HG03521 (cell line): ENCODE measurements around the gene CFAP251.
"Not testable (repeated sequence)": the region's sequence is repeated elsewhere in the genome, so short reads cannot be mapped to it uniquely, and the experiment has no call there.

ENCODE experiments used
- ATAC-seq: cut with Tn5 transposase; IDR thresholded peaks from one replicate; pipeline ENCODE4 v1.9.1; 2021; ENCODE audit warnings: mild to moderate bottlenecking, moderate library complexity; ENCODE audit not compliant: unreplicated experiment

Gene CFAP251, protein sequence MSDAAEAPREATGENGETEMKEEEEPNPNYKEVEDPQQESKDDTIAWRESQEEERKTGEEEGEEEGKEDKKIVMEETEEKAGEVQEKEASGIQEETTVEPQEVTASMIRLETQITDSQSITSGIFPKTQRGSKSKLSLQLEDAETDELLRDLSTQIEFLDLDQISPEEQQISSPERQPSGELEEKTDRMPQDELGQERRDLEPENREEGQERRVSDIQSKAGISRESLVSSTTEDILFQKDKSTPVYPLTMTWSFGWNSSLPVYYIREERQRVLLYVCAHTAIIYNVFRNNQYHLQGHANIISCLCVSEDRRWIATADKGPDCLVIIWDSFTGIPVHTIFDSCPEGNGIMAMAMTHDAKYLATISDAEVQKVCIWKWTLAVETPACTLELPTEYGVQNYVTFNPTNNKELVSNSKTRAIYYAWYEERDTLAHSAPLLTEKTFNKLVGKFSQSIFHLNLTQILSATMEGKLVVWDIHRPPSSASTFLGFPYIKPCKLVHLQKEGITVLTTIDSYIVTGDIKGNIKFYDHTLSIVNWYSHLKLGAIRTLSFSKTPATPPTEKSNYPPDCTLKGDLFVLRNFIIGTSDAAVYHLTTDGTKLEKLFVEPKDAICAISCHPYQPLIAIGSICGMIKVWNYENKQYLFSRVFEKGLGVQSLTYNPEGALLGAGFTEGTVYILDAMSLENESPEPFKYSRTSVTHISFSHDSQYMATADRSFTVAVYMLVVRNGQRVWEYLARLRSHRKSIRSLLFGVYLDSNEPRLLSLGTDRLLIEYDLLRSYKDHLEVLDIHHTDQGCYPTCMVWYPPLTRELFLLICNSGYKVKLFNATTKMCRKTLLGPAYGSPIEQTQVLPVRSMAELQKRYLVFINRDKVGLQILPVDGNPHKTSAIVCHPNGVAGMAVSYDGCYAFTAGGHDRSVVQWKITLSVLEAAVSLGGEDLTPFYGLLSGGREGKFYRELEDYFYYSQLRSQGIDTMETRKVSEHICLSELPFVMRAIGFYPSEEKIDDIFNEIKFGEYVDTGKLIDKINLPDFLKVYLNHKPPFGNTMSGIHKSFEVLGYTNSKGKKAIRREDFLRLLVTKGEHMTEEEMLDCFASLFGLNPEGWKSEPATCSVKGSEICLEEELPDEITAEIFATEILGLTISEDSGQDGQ

DNA sequence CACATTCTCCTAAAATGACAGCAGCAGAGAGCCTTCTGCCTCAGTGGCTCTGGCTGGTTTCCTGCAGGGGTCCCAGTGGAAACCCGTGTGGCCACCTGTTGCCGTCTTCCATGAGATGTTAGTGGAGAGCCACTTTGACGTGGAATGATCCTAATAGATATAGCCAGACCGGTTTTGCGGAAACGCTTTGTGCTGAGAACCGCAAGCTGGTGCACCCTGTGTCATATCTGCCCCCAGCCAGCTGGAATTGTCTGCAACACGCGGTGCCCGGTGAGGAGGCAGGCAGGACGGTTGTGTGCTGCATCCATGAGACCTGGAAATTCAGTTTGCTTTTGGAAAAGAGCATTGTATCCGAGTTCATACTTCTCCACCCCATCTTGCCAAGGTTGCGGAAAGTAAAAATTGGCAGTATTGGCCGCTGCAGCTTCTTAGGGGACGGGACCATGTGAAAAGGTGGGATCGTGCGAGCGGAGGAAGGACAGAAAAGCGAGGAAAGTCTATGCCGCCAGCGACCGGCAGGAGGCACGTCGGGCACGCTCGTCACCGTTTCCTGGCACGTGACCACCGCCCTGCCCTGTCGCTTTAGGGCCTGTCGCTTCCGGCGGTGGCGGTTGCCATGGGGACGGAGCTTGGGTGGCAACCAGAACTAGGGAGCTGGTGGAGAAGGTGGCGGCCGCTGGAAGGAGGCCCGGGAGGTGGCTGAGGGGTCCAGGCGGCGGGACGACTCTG lies at the start of gene CFAP251:
Gene CFAP251 (plus strand): TSS at position 643 of the 729 bp plus-strand sequence. CDS start 2,714 bp downstream, outside the sequence.
- ATAC-seq = peak; percentile 97

DNA sequence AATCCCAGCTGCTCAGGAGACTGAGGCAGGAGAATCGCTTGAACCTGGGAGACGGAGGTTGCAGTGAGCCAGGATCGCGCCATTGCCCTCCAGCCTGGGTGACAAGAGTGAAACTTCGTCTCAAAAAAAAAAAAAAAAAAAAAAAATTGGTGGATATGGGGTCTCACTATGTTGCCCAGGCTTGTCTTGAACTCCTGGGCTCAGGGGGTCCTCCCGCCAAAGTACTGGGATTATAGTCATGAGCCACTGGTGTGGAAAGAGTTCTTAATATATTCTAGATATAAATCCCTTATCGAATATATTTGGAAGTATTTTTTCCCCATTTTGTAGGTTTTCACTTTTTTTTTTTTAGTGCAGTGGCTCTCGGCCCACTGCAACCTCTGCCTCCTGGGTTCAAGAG lies 49.2 kb upstream of the CFAP251 start:
- not testable (repeated sequence) for ATAC-seq

DNA sequence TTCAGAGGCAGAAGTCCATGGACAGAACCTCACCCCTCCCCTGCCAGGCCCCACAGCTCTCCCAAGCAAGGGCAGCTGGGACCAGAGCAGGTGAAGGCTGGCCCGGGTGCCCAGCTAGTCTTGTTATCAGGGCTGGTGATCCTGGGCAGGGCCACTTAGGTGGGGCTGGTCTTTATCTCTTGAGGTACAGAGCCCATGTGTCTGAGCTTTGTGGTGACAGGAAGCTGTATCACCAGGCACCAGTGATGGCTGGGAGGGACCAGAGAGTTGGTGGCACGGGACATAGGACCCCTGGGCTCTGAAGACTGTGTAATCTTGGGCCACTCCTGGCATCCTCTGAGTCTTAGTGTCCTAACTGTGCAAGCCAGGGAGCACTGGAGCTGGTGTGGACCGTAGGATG lies 46.9 kb upstream of the CFAP251 start:
- ATAC-seq = no peak

DNA sequence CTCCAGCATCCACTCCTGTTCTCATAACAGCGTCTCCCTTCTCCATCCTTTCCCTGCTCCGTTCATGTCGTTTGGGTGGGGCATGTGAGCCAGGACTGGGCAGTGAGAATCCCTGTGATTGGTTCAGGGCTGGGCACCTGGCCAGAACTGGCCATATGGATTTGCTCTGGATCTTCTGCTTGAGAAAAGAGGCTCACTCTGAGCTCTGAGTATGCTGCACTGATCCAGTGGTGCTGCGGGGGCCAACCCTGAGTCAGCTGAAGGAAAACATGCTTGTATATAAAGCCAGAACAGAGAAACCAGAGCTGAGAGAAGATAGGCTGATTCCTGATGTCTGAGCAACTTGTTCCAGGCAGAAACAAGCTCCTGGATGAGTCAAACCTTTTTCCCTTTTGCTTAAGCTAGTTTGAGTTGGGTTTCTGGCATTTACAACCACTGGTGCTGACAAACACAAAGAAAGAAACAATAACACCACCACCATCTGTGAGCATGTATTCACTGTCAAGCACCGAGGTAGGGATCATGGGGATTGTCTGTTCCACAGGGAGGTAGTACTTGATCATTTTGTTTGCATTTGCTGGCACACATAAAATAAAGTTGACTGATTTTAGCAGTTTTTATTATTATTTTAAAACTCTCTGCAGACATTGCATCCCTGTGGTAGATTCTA lies 45.7 kb upstream of the CFAP251 start:
- ATAC-seq = no peak

DNA sequence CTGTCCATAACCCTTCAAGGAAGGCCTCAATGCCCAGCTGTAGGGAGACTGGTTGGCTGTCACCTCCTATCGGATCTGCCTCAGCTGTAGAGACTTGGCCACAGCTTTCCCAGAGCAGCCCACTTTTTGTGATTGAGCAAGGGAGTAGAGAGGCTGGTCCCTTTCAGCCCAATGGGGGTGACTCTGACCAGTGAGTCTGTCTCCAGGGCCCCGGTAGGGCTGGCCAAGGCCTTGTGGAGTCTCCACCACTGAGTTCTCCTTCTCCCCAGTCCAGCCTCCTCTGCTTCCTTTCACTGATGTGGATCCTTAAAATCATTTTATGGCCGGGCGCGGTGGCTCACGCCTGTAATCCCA lies 45.2 kb upstream of the CFAP251 start:
- ATAC-seq = no peak

DNA sequence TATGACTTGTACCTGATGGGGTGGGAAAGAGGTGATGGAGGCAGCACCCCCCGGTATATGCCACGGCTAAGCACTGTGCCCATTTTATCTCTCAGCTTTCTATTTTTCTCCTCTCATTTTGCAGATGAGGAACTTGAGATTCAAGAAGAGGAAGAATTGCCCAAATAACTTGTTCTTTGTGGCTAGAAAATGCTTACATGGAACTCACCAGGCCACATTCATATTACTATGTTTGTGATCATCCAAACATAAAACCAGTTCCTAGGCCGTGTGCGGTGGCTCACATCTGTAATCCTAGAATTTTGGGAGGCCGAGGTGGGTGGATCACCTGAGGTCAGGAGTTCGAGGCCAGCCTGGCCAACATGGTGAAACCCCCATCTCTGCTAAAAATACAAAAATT lies 44.3 kb upstream of the CFAP251 start:
- no peak for ATAC-seq

DNA sequence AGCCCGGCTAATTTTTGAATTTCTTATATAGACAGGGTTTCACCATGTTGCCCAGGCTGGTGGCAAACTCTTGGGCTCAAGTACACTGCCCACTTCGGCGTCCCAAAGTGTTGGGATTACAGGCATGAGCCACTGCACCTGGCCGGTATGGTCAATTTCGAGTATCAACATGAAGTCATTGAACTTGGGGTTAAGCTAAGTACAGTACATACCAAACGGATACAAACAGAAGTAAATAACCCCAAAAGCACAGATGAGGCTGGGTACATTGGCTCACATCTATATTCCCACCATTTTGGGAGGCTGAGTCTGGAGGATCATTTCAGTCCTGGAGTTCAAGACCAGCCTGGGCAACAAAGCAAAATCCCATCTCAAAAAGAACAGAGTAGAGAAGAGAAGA lies 42.8 kb upstream of the CFAP251 start:
- no peak for ATAC-seq

DNA sequence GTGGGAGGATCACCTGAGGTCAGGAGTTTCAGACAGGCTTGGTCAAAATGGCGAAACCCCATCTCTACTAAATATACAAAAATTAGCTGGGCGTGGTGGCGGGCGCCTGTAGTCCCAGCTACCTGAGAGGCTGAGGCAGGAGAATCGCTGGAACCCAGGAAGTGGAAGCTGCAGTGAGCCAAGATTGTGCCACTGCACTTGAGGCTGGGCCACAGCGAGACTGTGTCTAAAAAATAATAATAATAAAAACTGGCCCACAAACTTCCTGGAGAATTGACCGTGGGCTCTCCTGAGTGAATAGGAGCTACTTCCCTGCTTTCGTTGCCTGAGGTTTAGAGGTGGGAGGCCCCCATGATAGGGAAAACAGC lies 42.3 kb upstream of the CFAP251 start:
- ATAC-seq = not testable (repeated sequence)

DNA sequence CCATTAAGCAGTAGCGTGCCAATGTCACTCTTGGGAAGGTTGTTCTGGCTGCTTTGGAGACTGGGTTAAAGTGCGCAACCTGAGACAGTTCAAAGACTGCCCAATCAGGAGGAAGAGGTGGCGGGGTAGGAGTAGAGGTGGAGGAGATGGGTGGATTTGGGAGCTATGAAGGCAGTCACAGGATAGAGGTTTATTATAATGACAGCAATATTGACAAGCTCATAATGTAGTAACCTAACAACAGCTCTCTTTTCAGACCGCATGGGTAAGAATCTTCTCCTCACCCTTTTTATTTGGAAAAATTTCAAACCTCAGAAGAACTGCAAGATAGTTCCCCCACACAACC lies 35.1 kb upstream of the CFAP251 start:
- ATAC-seq = no peak

DNA sequence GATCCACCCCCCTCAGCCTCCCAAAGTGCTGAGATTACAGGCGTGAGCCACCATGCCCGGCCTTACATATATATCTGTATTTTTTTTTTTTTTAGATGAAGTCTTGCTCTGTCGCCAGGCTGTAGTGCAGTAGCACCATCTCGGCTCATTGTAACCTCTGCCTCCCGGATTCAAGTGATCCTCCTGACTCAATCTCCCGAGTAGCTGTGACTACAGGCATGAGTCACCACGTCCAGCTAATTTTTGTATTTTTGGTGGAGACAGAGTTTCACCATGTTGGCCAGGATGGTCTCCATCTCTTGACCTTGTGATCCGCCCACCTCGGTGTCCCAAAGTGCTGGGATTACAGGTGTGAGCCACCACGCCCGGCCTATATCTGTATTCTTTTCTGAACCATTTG lies 33.3 kb upstream of the CFAP251 start:
- not testable (repeated sequence) for ATAC-seq

DNA sequence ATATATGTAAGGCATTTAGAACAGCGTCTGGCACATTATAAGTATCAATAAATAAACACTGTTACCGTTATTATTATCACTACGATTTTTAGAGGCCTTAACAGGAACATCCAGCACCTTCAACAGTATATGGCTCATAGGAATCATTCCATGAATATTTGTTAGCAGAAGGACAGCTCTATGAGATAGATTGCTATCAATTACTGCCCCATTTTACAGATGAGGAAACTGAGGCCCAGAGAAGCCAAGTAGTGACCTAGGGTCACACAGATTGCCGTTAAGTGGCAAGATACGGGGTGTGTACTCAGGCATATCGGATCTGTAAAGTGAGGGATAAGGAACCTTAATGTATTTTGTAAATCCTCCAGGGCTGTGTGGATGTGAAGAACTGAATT lies 30.3 kb upstream of the CFAP251 start:
- no peak for ATAC-seq

DNA sequence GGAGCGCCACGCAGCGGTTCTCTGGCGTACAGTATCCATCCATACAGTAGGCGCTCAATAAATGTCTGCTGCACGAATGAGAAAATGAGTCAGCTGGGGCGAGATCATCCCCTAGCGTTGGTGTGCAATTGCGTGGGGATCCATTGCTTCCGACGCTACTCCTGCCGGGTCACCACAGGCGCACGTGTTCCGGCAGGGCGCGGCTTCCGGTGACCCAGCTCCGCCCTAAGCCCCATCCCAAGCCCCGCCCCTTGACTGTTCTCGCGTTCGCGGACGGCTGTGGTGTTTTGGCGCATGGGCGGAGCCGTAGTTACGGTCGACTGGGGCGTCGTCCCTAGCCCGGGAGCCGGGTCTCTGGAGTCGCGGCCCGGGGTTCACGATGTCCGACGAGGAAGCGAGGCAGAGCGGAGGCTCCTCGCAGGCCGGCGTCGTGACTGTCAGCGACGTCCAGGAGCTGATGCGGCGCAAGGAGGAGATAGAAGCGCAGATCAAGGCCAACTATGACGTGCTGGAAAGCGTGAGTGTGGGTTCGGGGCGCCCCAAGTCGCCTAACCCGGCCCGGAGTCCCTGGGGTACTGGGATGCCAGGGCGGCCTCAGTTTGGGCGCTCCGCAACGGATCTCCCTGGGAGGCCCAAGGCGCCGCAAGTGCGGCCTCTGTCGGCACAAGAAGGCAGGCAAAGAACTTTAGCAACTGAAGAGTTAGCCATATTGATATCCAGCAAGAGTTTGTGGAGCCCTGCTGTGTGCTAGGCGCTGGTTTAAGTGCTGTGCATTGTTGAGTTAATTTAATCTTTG lies 29.7 kb upstream of the CFAP251 start, which contains the start of gene PSMD9:
Gene PSMD9 (plus strand): TSS at position 313 of the 796 bp plus-strand sequence. CDS start 67 bp downstream, at position 380.
- peak; percentile 95 for ATAC-seq

DNA sequence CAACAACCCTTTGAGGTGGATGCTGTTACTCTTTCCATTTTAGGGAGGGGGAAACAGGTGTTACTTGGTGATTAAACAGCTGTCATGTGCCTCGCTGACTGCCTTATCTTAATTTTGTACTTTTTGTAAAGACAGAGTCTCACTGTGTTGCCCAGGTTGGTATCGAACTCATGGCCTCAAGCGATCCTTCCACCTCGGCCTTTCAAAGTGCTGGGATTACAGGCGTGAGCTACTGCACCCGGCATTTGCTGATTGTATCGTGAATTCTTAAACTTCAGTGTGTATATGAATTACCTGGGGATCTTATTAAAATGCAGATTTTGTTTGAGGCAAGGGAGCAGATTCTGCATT lies 29.1 kb upstream of the CFAP251 start:
- no peak for ATAC-seq

DNA sequence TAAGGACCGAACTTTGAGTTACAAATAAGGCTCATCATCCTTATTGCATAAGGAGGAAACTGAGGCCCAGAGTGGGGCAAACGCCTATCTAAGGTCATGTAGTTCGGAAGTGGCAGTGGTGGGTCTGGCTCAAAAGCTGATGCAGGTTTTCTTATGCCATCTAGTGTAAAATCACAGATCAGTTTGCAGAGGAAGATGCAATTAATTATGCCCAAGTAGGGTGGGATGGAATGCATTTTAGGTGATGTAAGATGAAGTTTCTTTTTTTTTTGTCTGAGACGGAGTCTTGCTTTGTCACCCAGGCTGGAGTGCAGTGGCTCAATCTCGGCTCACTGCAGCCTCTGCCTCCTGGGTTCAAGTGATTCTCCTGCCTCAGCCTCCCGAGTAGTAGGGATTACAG lies 28.7 kb upstream of the CFAP251 start:
- ATAC-seq = not testable (repeated sequence)

DNA sequence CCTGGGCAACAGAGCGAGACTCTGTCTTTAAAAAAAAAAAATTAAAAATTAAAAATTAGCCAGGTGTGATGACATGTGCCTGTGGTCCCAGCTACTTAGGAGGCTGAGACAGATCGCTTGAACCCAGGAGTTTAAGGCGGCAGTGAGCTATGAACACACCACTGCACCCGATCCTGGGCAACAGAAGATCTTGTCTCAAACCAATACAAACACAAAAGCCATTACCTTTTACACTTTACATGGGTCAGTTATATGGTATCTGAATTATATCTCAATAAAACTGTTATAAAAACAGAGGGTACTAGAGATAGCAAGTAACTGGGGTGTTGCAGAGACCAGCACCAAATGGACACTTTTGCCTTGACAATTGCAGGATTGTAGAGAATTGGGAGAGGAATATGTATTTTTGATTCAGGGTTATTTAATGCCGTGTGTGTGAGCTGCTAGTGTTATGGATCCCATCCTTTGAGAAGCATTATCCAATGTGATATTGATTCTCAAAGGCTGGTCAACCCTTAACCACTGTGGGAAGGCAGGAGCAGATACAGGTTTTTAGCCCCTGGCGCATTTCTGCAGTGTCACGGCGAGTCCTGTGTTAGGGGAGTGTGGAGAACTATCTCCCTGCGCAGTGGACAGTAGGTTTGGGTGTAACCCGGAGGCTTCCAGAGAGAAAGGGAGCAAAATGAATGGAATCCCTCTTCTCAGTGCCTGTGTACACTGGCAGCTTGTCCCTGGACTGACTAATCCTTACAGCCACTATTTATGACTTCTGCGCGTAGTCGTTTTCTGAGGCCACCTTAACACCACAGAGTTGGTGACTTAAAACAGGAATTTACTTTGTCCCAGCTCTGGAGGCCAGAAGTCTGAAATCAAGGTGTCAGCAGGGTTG lies 25.5 kb upstream of the CFAP251 start:
- ATAC-seq = no peak

DNA sequence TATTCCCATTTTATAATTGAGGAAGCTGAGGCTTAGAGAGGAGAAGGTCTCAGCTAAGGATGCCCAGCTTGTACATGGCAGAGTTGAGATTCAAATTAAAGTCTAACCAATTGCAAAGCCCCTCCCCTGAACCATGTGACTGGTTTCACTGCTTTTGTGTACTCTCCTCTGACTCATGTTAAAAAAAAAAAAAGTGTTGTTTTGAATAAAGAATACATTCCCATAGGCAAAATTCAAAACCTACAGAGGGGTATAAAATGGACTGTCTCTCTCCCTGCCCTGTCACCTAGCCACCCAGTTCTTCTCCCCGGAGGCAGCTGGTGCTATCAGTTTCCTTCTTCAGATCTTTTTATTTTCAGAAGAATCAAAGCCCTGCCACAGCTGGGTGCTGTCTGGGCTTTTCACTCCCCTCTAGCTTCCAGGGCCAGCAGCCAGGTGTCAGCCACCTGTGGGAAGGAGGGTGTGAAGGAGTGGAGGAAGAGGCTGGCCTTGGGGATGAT lies 24.4 kb upstream of the CFAP251 start:
- ATAC-seq = no peak

DNA sequence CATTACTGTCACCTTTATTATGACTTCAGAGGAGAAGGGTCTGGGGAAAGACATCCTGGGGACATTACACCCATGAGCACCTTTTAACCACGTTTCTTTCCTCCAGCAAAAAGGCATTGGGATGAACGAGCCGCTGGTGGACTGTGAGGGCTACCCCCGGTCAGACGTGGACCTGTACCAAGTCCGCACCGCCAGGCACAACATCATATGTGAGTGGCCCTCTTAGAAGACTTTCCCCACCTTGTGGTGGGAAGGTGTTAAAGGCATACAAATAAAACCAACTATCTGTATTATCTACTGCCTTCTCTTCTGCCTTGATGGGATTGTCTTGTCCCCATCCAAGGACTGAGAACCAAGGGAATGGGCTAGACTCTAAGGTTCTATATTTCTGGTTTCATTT lies 23.8 kb upstream of the CFAP251 start:
- no peak for ATAC-seq

DNA sequence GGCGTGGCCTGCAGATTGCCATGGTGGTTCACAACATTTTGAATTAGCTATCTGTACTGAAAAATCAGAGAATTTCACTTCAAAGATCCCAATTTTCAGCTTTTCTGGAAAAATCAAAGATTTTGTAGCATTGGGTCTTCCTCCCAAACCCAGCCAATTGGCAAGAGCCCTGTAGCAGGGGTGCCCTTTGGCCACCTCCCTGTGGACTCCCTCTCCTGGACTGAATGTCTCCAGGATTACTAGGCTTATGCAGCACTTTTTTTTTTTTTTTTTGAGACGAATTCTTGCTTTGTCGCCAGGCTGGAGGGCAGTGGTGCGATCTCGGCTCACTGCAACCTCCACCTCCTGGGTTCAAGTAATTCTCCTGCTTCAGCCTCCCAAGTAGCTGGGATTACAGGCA lies 20.1 kb upstream of the CFAP251 start:
- no peak for ATAC-seq
